Stimulated activated CD8-positive, alpha-beta memory T cell treated with anti-CD3 and anti-CD28 coated beads, Interleukin-4, amount 100 ng/mL, for 4 hours (primary cell): ENCODE measurements around the gene TCEA2.
A peak's percentile ranks its signal among the peaks of the same experiment; 100 is the strongest.

ENCODE experiments used
- DNase-seq, 2 donors: peaks; one replicate each; pipeline ENCODE4 v3.0.0-alpha.2; 2020; ENCODE audit warnings: low read depth in 2 of 2, low spot score in 1 of 2

The TCEA2 gene

DNA sequence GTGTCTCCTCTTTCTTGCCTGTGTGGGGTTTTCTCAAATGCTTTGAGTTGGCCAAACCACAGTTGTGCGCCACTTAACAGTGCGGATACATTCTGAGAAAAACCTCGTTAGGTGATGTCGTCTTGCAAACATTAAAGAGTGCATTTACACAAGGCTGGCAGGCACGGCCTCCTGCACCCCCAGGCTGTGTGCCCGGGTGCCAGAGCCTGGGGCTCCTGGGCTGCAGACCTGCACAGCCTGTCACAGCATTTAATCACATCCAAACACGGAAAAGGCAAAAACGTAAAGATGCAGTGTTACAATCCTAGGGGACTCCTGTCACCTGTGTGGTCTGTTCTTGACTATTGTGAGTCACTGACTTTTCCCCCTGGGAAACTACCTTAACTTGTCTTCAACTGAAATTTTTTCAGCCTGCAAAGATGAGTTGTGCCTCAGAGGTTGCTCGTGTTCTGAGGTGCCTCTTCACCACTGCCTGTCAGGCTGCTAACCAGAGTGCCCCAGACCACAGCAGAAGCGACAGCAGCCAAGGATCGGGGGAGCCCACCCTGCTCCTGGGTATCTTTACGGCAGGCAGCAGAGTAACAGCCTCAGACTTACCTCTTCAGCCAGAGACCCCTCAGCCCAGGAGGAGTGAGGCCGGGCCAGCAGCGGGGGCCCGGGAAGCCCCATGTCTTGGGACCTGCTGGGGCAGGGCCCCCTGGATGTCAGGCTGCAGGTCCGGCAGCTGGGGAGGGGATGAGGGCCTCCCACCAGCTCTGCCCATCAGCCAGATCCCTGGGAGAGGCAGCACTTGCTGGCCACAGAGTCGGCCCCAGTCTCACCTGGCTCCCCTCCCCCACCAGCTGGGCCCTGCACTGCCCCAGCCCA lies 27.7 kb upstream of the TCEA2 start:
- no peak for DNase-seq

DNA sequence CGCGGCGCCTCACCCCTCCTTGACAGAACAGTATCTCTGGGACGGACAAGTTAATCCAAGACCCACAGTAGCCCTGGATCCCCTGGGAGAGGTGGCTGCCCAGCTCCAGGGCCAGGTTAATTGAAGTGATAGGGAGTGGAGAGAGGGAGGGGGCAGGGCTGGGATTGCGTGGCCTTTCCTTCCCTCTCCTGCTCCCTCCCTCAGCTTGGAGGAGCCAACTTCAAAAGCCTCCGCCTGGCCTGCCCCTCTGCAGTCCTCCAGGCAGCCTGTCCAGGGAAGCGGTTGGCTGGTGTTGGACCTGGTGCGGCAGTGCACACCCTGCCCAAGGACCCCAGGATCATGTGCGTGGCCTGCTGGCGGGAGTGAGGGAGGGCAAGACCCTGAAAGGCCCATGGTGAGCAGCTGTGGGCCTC lies 27.1 kb upstream of the TCEA2 start, which contains the start of gene C20orf204:
Gene C20orf204, plus strand, starts transcription at position 250 of the 413 bp plus-strand sequence. Its CDS starts 142 bp downstream, at position 392.
- DNase-seq = no peak

DNA sequence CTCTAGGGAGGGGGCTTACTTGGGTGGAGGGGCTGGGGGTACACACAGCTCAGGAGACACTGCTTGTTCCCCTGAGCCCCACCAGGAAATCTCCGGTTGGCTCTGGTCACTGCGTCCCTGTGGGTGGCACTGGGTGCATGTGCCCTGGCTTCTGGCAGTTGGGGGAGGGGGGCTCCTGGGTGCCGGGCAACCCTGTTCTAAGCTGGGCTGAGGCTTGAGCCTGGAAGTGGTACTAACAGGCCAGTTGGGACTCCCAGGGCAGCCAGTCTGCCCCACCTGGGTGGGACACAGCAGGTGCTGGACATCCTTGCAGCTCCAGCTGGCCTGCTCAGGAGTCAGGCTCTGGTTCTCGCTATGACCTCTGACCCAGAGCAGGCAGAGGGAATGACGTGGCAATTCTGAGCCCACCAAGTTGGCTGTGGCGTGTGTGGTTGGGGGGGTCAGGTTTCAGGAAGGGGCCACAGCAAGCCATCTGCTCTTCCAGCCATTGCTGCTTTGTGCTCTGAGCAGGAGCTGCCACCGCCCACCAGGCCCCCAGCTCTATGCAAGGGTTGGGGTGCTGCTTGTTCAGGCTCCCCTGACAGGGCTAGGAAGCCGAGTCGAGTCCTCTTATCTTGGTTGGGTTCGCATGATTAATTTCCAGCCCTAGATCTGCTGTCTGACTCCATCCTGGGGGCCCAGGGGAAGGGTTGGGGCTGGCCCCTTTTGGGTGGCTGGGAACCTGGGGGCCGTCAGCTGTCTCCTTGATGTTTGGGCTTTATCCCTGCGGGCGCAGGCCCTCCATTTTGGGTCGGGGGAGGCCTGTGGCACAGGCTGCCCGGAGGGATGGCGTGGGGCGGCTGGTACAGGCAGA lies 26.4 kb upstream of the TCEA2 start:
- no peak for DNase-seq

DNA sequence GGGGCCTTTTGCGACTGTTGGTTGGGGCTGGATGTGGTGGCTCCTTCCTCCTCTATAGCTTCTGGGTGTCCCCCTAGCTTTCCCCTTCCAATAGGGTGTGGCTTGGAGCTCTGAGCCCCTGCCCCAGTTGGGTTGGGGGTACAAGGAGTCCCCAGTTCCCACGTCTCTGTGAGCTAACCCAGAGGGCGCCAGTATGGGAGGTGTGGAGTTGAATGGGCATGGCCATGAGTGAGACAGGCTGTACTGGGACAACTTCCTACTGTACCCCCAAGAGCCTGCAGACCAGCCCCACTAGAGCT lies 25.9 kb upstream of the TCEA2 start:
- DNase-seq = no peak

DNA sequence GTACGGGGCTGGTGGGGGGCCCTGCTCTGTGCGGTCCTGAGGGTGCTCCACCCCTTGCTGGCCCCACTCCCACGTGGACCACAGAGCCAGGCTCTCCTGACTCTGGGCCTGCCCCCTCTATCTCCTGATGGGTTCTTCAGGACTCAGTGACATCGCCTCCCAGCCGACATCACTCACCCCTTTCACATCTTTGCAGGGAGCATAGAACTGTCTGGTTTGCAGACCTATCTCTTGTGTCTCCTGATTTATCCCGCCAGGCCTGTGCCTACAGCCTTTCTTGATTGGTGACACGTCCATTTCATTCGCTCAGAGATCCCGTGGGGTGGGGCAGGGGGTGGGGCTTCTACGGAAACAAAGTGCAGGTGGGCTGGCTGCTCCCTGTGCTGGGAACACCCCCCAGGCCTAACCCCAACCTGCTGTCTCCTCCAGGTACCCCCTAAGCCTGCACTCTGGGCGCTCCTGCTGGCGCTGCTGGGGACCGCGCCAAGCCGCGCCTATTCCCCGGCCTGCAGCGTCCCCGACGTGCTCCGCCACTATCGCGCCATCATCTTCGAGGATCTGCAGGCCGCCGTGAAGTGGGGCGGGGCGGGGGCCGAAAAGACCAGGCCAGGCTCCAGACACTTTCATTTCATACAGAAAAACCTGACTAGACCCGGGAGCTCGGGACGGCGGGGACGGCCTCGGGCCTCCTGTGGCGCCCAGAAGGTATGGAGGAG lies 25.3 kb upstream of the TCEA2 start:
- no peak for DNase-seq

DNA sequence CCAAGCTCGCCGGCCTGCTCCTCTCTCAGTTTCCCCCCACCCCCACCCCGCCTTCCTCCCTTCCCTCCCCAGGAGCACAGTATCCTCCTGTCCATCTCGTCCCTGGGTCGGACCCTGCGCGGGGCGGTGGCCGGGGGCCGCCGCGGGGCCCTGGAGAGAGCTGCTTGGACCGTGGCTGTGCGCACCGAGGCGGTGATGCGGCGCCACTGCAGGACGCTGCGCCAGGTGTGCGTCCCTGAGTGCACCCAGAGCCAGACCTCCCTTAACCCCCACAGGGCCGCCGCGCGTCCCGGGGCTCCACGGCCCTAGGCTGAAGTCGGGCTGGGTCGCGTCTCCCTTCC lies 24.8 kb upstream of the TCEA2 start:
- no peak for DNase-seq

DNA sequence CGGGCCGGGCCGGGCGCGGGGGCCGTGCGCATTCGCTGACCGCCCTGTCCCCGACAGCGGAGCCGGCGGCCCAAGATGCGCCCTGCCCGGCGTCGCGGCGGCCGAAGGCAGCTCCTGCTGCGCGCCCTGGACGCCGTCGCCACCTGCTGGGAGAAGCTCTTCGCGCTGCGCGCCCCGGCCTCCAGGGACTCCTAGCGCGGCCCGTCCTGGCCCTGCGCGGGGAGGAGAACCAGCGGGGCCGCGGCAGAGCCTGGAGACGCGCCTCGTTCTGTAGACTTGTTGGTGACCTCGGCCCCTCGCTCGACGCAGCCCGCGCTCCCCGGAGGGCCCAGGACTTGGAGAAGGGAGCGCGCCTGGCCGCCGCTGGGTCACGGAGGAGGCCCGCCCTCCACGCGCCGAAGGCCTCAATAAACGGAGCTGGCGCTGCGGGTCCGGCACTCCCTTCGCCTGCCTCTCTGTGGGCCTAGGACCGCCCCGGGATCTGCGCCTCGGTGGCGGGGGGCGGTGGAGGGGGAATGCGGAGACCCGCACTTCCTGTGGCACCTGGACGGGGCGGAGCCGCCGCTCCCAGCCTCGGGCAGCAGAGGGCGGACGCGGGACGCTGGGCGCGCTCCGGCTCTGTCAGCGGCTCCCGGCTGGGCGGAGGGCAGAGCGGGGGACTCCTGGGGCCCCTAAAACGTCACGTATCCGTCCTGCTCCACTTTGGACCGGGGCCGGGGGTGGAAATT lies 24.3 kb upstream of the TCEA2 start:
- DNase-seq = peak; percentile 44 to 45

DNA sequence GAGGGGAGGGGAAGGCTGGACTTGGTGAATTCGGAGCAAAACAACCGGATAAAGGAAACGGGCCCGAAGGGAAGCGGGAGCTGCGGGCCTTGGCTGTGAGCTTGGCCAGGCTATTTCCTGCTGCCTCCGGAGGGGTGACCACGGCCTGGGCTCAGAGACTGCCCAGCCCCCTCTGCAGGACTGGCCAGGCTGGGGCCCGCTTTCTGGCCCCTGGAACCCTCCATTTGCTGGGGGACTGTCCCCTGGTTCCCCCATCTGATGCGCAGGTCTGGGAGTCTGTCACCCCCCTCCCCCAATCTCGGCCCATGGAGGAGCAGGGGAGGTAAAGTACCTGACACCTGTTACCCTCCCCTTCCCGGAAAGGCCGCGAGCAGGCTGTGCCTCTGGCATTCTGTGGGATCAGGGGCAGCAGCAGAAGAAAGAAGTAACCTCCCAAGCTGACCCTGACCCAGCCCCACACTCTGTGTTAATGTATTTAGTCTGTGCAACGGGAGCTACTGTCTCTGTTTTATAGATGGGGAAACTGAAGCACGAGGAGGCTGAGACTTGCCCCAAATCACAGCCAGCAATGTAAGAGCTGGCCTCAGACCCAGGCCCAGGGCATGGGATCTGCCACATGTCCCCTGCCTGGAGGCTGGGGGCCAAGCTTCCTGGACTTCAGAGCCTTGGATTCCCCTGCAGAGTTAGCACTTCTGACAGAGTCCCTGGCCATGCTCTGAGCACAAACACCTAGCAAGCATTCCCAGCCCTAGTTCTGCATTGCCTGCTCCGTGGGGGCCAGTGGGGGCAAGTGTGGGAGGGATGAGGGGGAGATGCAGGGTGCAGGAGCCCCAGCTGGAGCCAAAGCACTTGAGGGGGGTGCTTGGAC lies 23.5 kb upstream of the TCEA2 start:
- no peak for DNase-seq

DNA sequence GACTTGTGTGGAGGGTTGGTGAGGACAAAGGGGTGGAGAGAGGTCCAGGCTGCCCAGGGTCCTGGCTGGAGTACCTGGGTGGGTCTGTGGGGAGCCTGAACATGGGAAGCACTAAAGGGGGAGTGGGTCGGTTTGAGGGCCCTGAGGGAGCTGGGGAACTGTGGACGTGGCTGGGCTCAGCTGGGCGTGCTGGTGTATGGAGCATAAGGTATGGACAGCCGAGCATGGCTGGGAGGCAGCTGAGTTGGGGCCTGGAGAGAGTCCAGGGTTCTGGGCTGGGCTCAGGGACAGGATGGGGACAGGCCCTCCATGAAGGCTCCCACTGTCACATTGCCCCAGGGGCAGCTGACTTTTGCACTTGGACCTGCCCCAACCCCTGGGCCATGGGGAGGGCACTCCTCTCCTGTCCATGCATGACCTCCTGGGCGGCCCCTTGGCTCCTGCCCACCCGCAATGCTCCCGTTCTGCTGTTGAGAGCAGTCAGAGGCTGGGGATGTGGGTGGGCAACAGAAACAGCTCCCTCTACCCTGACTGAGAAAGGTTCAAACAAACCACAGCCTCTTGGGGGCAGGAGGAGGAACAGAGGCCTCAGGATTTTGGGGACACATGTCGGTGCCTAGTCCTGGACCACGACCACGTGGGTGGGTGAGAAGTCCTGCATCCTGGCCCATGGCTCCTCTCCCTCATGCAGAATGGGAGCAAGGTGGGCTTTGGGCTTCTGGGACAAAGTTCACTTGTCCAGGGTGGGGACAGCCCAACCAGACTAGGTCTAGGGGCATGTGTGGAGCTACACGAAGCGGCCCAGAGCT lies 22.6 kb upstream of the TCEA2 start:
- no peak for DNase-seq

DNA sequence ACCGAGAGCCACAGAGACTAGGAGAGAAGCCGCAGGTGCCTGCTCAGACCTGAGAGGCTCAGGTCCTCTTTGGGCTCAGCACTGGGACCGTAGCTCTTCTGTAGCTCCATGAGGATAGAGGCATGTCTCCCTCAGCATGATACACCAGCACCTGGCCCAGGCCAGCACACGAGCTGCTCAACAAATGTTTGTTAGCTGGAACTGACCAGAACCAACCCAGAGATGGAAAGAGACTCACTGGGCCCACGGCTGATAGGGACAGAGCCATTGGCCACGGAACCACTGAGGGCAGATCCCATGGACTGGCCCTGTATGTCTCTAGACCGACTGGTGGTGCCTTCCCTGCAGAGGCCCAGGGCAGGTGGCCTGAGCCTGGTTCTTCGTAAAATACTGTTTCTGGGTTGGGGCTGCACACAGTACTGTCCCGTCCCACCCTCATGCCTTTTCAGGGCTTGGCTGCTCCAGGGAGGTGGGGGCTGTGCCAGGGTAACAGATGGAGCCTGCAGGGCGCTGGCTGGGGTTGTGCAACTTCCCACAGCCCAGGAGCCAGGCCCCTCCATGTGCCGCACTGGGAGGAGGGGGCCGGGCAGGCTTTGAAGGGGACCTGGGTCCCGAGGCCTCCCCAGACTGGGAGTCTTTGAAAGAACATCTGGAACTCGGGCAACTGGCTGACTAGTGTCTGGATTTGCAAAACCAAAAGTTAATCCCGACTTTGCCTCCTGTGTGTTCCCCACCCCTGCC lies 21.8 kb upstream of the TCEA2 start:
- no peak for DNase-seq

DNA sequence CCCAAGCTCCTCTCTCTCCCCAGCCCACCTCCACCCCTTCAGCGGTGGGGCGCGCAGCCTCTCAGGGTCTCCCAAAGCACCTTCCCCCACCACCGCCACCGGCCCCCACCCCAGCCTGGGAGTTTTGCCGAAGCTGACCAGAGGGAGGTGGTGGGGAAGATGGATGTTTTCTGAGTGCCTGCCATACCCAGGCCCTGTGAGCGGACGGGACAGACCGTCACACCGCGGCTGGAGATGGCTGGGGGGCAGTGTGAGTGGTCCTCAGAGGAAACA lies 21.3 kb upstream of the TCEA2 start:
- no peak for DNase-seq

DNA sequence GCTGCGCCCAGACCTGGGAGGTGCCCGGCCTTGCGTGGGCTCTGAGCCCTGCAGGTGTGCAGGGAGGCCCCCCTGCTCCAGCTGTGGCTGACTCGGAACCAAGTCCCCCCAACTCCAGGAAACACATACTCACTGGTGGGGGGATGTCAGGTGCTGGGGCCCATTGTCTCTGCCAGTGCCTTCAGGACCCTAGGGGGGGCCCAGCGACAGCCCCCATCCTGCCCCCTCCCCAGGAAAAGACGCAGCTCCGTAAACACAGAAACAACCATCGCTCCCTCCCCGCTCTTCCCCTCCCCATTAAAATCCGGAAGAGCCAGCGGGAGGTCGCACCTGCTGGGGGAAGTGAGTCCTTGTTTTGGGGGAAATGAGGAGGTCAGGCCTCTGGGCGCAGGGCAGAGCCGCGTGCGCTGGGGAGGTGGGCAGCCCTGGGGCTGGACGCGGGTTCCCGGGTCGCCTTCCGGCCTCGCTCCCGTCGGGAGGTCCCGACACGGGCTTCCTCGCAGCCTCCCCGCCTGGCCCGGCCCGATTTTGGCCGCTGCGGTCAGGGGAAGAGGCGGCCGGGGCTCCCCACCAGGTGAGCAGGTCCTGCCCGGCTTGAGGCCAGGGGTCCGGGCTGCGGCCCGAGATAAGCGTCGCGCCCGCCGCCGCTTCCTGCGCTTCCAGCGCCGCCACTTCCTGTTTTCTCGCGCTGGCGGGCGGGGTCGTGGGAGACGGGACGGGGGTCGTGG lies 20.8 kb upstream of the TCEA2 start:
- no peak for DNase-seq

DNA sequence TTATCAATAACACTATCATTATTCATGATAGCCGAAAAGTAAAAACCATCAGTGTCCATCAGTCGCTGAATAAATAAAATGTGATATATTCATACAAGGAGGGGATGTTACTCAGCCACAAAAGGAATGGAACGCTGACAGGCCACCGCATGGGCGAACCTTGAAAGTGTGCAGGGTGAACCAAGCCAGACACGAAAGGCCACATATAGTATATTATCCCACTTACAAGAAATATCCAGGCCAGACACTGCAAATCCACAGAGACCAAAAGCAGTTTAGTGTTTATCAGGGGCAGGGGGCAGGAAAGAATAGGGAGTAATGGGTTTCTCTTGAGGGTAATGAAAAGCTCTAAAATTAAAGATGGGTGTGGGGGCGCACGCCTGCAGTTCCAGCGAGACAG lies 19.2 kb upstream of the TCEA2 start:
- no peak for DNase-seq

DNA sequence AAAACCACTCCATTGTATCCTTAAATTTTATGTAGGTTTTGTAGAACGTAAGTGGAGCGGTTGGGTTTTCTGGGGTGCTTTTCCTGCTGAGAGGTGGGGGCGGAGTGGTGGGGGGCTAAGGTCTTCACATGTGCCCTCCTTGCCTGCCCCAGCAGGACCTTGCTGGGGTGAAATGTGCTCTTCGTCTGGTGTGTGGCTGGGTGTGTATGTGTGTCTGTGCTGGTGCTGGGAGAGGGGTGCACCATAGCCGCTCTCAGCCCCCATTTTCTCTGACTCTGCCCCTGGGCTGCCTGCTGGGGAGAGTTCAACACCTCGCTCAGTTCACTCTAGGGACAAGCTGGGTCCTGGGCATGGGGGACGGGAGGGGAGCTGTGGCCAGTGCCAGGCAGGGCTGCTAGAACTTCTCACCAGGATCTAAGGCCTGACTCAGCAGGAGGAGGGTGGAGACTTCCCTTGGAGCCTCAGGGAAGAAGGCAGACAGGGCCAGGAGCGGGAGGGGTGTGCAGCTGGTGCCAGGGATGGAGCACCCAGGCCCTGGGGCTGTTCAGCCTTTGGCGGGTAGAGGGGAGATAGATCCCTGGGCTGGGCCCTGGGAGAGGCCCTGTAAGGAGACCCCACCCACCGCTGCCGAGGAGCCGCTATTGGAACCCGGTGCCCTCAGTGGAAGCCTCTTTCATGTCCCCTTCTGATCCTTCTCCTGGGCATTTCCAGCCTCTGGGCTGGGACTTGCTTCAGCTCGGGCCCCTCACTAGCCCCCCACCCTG lies 18.3 kb upstream of the TCEA2 start:
- no peak for DNase-seq

DNA sequence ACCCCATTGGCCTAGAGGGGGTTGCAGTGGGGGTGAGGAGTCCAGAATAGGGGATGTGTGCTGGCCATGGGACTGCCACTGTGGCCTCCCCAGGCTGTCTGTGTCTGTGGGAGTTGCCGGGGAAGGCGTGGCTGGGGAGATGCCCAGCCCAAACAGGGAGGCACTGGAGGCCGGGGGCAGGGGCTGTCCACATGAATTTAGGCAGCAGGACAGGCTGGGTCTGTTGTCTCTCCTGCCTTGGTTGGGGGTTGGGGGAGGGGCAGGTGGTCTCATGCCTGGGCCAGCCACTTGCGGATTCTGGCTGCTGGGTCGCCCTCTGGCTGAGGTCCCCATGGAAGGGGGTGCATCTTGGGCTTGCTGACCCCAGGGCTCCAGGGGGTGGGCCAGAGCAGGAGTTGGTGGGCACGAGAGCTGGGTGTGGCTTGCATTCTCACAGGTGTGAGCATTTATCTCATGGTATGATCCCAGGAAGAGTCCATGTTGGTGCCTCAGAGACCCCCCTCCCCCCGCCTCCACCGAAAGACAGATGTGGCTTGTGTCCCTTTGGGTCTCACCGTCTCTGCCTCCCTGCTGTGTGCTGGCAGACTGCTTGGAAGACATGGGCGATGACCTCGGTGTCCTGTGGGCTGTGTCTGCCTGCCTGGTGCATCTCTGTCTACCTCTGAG lies 17.5 kb upstream of the TCEA2 start:
- no peak for DNase-seq

DNA sequence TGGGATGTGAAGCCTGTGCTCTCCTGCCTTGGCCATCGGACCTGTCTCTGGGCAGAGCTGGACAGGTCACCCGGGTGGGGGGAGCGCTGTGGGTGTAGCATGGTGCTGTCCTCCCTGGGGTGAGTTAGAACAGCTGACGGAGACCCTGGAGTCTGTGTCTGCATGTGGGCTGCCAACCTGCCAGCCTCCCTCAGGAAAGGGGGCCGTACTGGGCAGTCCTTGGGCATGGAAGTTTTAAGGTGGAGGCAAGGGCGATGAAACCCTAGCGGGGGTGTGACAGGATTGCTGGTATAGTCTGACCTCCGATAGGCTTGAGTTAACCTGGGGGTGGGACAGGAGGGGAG lies 16.0 kb upstream of the TCEA2 start:
- no peak for DNase-seq

DNA sequence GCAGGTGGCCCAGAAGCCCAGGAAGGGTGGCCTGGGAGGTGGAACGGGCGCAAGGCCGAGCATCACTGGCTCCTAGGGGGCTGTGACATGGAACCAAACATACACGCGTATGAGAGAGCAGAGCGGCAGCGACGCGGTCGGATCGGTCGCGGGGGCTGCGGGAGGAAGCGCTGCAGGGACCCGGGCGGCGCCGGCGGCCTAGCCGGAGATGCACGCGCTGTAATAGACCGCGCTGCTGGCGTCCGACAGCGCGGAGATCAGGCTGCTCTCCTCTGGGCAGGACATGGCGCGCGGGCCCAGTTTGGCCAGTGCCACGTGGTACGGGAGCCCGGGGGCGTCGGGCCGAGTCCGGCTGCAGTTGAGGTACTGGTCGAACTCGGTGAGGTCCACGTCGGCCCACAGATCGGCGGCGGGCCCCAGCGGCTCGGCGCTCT lies 15.0 kb upstream of the TCEA2 start:
- no peak for DNase-seq
